DND-41 (cell line): ENCODE measurements around the gene GPC3.

Source experiments
- ATAC-seq: fragments of 200-7000 bp; cut with Tn5 transposase; 3 replicates; pipeline ENCODE4 v1.9.1; 2021; ENCODE audit warnings: low read depth; ENCODE audit not compliant: insufficient read depth
- DNase-seq: peaks from one replicate; pipeline ENCODE4 v3.0.0-alpha.2; 2020
- H2AFZ ChIP-seq: 2 replicates; pipeline ENCODE4 v1.6.0; 2012; ENCODE audit warnings: low read depth, low read length
- H3K27ac ChIP-seq: 2 replicates; pipeline ENCODE4 v1.5.1; 2012; ENCODE audit warnings: low read length, inconsistent platforms
- H3K27me3 ChIP-seq: fragments of 200-600 bp; sonication (generic); 2 replicates; pipeline ENCODE4 v1.6.0; 2012; ENCODE audit warnings: low read length, mild to moderate bottlenecking, inconsistent platforms; ENCODE audit not compliant: insufficient read depth, poor library complexity
- H3K36me3 ChIP-seq: 2 replicates; pipeline ENCODE4 v1.5.1; 2012; ENCODE audit warnings: low read length, inconsistent platforms; ENCODE audit not compliant: insufficient read depth
- H3K4me1 ChIP-seq: 2 replicates; pipeline ENCODE4 v1.5.1; 2012; ENCODE audit warnings: mild to moderate bottlenecking, low read length; ENCODE audit not compliant: insufficient read depth
- H3K4me2 ChIP-seq: 2 replicates; pipeline ENCODE4 v1.6.0; 2012; ENCODE audit warnings: mild to moderate bottlenecking, moderate library complexity, low read length, inconsistent platforms; ENCODE audit not compliant: insufficient read depth
- H3K4me3 ChIP-seq, 2 experiments: fragments of 200-600 bp in 1 of 2; shearing (Covaris generic) in 1 of 2; 2 replicates each; pipeline ENCODE4 v1.5.1; 2012 to 2016; ENCODE audit warnings: inconsistent platforms in 2 of 2, low read length in 2 of 2, mild to moderate bottlenecking in 2 of 2, low read depth in 1 of 2, moderate library complexity in 1 of 2
- H3K79me2 ChIP-seq: 2 replicates; pipeline ENCODE4 v1.6.0; 2012; ENCODE audit warnings: low read length, inconsistent platforms; ENCODE audit not compliant: insufficient read depth
- H3K9ac ChIP-seq: 2 replicates; pipeline ENCODE4 v1.6.0; 2012; ENCODE audit warnings: low read depth, mild to moderate bottlenecking, inconsistent platforms, low read length, moderate library complexity
- H3K9me3 ChIP-seq: 2 replicates; pipeline ENCODE4 v1.5.1; 2012; ENCODE audit warnings: low read length, moderate library complexity, mild to moderate bottlenecking, inconsistent platforms; ENCODE audit not compliant: insufficient read depth, severe bottlenecking
- H4K20me1 ChIP-seq: 2 replicates; pipeline ENCODE4 v1.6.0; 2012; ENCODE audit warnings: low read length; ENCODE audit not compliant: insufficient read depth
- EZH2 ChIP-seq: IDR thresholded peaks from 3 replicates; pipeline ENCODE4 v1.6.1; 2012; ENCODE audit warnings: borderline replicate concordance, low read depth, mild to moderate bottlenecking, moderate library complexity, low read length, inconsistent platforms; ENCODE audit not compliant: severe bottlenecking
- TF ChIP-seq, protein P1 (sequence below): IDR thresholded peaks from 2 replicates; pipeline ENCODE4 v1.5.1; 2012; ENCODE audit warnings: borderline replicate concordance, low read length, moderate library complexity, mild to moderate bottlenecking; ENCODE audit not compliant: poor library complexity, severe bottlenecking; ENCODE audit errors: extremely low read depth

GPC3 gene

DNA sequence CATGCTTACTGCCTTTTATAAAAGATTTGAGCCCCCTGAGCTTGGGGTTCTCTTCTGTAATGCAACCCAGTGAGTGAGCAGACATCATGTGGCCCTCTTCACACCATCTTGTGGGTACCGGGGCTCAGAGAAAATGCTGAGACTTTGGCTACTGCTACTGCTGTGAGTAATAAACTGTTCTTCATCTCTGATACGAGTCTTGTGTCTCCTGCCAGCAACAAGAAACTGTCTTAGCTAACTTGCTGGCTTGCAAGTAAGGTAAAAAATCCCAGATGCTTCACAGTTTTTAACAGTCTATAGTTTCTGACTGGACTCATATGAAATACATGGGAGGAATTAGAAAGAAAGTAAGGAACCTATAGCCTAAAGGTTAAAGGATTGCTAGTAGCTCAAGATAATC, 148.3 kb downstream of the GPC3 start:
- Histone ChIP-seq H3K36me3 (no peaks in the 10 kb centered on the region), H3K4me3 (no peak overlapping the region), H3K4me1 (0 out of 2 replicates have a peak, but pooled peaks cover 4% of the 10 kb centered on the region), H3K79me2 (no peaks in the 10 kb centered on the region), H3K4me2 (no peak overlapping the region), H3K9me3 (no peaks in the 10 kb centered on the region), H2AFZ (no peak overlapping the region), H3K27me3 (no peaks in the 10 kb centered on the region), H3K27ac (no peak overlapping the region), H3K9ac (no peak overlapping the region), H4K20me1 (no peaks in the 10 kb centered on the region)
- ATAC-seq (no peak), DNase-seq (no peak)
- TF ChIP-seq, protein P1, sequence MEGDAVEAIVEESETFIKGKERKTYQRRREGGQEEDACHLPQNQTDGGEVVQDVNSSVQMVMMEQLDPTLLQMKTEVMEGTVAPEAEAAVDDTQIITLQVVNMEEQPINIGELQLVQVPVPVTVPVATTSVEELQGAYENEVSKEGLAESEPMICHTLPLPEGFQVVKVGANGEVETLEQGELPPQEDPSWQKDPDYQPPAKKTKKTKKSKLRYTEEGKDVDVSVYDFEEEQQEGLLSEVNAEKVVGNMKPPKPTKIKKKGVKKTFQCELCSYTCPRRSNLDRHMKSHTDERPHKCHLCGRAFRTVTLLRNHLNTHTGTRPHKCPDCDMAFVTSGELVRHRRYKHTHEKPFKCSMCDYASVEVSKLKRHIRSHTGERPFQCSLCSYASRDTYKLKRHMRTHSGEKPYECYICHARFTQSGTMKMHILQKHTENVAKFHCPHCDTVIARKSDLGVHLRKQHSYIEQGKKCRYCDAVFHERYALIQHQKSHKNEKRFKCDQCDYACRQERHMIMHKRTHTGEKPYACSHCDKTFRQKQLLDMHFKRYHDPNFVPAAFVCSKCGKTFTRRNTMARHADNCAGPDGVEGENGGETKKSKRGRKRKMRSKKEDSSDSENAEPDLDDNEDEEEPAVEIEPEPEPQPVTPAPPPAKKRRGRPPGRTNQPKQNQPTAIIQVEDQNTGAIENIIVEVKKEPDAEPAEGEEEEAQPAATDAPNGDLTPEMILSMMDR, result no peak
- no peak for TF ChIP-seq EZH2

DNA sequence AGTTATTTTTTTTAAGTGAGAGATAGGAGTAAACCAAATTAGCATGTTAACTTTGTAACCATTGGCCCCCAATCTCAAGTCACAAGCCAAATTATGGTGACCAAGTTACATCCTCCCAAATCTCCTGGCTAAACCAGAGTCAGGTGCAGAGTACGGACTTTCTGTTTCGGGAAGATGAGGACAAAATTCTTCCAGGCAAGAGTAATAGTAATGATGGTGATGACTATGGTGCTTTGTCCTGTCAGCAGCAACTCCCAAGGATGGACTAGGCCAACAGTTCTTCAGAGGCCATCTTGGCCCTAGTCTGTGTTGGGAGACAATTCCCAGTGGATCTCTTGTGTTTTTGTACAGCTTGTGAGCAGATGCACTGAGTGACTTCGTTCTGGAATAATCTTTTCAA, 148.8 kb downstream of the GPC3 start:
- ATAC-seq (no peak), DNase-seq (no peak)
- Histone ChIP-seq H3K27me3 (no peaks in the 10 kb centered on the region), H3K4me3 (no peak overlapping the region), H2AFZ (no peak overlapping the region), H3K36me3 (no peaks in the 10 kb centered on the region), H3K79me2 (no peaks in the 10 kb centered on the region), H3K9ac (no peak overlapping the region), H3K9me3 (no peaks in the 10 kb centered on the region), H4K20me1 (no peaks in the 10 kb centered on the region), H3K4me1 (0 out of 2 replicates have a peak, but pooled peaks cover 4% of the 10 kb centered on the region), H3K27ac (no peak overlapping the region), H3K4me2 (no peak overlapping the region)
- no peak for TF ChIP-seq EZH2
- TF ChIP-seq, protein P1, result no peak

DNA sequence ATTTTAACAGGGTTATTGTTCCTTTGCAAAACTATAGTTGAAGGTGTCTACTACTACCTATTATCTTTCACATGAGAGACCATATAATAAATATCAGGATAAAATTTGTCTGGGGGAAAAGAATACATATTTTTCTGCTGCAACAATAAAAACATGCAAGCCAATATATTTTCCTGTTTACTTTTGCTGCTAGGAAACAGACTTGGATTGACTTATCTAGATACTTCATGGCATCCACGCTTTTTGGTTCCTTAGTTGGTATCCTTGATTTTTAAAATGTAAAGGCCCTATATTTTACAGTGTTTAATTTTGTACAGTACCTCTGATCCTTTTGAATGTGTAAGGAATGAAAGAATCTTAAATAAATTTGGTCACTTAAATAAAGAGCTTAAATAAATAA, 150.6 kb downstream of the GPC3 start:
- ATAC-seq (no peak), DNase-seq (no peak)
- no peak overlapping the region for H3K9ac ChIP-seq
- no peaks in the 10 kb centered on the region for H3K36me3 ChIP-seq
- H3K79me2 ChIP-seq, result no peaks in the 10 kb centered on the region
- H3K4me3 ChIP-seq, result no peak overlapping the region
- H3K4me2 ChIP-seq, result no peak overlapping the region
- H3K9me3 ChIP-seq, result no peaks in the 10 kb centered on the region
- no peaks in the 10 kb centered on the region for H3K27me3 ChIP-seq
- TF ChIP-seq EZH2, result no peak
- TF ChIP-seq, protein P1, result no peak
- H3K4me1 ChIP-seq, result 0 out of 2 replicates have a peak, but pooled peaks cover 4% of the 10 kb centered on the region
- no peaks in the 10 kb centered on the region for H4K20me1 ChIP-seq
- H3K27ac ChIP-seq, result no peak overlapping the region
- H2AFZ ChIP-seq, result no peak overlapping the region

DNA sequence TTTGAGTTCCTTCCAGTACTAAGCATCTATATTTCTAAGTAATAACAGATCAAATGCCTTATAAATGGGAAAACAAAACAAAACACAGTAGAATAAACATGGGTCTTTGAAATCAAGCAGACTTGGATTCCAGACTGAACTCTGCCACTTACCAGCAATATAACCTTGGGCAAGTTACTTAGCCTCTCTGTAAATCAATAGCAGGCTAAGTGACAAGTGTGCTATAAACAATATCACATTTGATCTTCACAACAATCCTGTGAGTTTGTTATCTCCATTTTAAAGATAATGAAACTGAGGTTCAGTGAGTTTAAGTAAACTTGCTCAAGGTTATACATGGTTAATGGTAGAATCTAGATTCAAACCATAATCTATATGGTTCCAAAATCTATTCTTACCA, 165.8 kb downstream of the GPC3 start:
- TF ChIP-seq, protein P1, result no peak
- no peak for TF ChIP-seq EZH2
- no peaks in the 10 kb centered on the region for H3K4me1 ChIP-seq
- no peak overlapping the region for H3K27ac ChIP-seq
- no peak overlapping the region for H3K4me3 ChIP-seq
- no peak overlapping the region for H3K4me2 ChIP-seq
- DNase-seq (no peak), ATAC-seq (no peak)
- no peaks in the 10 kb centered on the region for H3K9me3 ChIP-seq
- H3K9ac ChIP-seq, result no peak overlapping the region
- H3K36me3 ChIP-seq, result no peaks in the 10 kb centered on the region
- H2AFZ ChIP-seq, result no peak overlapping the region
- no peaks in the 10 kb centered on the region for H4K20me1 ChIP-seq
- no peaks in the 10 kb centered on the region for H3K79me2 ChIP-seq
- H3K27me3 ChIP-seq, result no peaks in the 10 kb centered on the region
